HS-27A (cell line): ENCODE results near the gene MAN2A2.
"Not testable (repeated sequence)": the region's sequence is repeated elsewhere in the genome, so short reads cannot be mapped to it uniquely, and the experiment has no call there.

Source experiments
- DNase-seq: peaks from one replicate; pipeline ENCODE4 v3.0.0-alpha.2; 2012; ENCODE audit warnings: low read depth, missing footprints

The MAN2A2 gene

DNA sequence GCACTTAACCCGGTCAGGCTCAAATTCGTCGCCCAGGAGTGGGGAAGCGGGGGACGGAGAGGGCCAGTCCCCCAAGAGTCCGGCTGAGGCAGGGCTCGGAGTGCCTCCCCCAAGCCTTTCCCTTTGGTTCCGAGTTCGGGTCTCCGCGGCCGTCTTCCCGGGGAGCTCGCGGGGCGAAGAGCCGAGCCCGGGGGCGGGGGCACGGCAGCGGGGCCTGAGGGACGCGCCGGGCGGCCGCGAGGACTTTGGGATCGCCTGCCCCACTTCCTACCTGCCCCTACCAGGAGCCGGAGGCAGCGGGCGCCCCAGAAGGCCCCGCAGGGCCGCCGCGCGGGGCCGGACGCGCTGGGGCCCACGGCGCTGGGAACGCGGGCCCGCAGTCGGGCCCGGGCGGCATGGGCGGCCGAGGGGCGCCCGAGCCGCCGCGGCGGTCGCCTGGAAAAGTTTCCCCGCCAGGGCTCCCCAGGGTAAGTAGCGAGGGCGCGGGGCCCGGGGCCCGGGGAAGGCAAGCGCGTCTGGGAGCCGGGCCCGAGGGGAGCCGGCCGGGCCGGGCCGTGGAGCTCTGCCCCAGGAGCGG, 31.9 kb upstream of the MAN2A2 start:
- DNase-seq = no peak

GRCh38 chr15:90871716-90872485, 31.2 kb upstream of the MAN2A2 start:
- no peak for DNase-seq

DNA sequence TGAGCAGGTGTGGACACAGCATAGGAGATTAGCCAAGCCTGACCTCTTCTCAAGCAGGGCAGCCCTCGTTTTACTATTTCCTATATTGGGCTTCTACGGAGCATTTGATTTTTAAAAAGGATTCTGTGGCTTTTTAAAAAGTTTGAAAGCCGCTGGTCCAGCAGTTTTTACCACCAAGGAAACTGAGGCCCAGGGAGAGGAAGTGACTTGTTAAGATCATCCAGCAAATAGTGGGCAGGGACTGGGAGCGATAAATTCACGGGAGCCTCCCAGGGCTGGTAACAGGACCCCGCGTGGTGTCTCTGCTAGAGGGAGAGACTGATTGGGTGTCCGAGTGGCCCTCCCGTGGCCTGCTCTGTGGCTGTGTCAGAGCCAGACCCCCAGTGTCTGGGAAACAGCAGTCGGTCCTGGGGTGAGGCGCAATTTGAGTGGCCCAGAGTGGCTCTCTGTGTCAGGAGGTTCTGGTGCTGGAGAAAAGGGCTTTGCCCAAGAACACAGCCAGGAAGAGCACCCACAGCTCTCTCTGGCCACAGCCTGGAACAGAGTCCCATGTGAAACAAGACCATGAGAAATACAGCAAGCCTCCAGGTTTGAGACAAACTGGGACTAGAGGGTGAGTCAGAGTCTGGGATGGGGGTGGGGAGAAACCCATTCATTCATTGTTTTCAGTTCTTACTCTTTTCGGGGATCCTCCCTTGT, 30.5 kb upstream of the MAN2A2 start:
- no peak for DNase-seq

GRCh38 chr15:90873488-90873997, 29.6 kb upstream of the MAN2A2 start:
- DNase-seq = no peak

- DNase-seq = no peak
These were observed 29.0 kb upstream of the MAN2A2 start for GRCh38 chr15:90873998-90874605.

- DNase-seq = not testable (repeated sequence)
These were observed 28.1 kb upstream of the MAN2A2 start for GRCh38 chr15:90874986-90875385.

DNA sequence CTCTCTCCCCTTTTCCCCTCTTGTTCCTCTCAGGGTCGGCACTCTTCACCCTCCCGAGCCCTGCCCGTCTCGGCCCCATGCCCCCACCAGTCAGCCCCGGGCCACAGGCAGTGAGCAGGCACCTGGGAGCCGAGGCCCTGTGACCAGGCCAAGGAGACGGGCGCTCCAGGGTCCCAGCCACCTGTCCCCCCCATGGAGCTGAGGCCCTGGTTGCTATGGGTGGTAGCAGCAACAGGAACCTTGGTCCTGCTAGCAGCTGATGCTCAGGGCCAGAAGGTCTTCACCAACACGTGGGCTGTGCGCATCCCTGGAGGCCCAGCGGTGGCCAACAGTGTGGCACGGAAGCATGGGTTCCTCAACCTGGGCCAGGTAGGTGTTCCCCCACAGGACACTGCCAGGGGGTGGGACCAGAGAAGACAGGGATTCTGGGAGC, 27.5 kb upstream of the MAN2A2 start:
- DNase-seq = no peak

DNA sequence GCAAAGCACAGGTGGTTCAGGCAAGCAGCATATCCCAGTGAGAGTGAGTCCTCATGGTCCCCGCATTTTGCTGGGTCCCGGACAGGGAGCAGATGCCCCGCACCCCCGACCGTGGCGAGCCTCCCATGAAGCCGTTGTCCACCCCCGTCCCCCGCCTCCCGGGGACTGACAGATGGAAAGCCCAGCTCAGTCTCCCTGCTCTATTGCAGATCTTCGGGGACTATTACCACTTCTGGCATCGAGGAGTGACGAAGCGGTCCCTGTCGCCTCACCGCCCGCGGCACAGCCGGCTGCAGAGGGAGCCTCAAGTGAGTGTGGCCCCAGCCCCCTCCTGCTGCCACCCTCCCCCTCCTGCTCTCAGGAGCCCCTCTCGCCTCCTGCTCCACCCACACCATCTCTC, 27.1 kb upstream of the MAN2A2 start:
- DNase-seq = no peak

DNA sequence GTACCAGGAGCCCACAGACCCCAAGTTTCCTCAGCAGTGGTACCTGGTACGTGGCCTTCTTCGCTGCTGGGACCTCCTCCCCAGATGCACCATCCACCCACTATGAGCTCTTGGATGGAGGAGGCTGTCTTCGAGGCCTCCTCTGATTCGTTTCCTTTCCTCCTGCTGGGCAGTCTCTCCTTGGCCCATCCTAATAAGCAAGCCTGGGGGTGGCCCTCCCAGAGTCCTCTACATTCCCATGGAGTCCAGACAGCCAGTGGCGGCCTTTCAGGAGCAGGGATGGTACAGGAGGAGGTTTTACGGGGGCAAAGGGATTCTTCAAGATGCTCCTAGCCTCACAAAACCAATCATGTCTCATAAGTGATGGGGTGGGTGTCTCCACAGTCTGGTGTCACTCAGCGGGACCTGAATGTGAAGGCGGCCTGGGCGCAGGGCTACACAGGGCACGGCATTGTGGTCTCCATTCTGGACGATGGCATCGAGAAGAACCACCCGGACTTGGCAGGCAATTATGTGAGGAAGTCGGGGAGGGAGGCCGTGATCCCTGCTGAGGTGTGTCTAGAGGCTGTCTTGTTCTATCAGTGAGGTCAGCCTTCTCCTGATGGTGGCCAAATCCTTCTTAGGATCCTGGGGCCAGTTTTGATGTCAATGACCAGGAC, 26.5 kb upstream of the MAN2A2 start:
- DNase-seq = no peak

DNA sequence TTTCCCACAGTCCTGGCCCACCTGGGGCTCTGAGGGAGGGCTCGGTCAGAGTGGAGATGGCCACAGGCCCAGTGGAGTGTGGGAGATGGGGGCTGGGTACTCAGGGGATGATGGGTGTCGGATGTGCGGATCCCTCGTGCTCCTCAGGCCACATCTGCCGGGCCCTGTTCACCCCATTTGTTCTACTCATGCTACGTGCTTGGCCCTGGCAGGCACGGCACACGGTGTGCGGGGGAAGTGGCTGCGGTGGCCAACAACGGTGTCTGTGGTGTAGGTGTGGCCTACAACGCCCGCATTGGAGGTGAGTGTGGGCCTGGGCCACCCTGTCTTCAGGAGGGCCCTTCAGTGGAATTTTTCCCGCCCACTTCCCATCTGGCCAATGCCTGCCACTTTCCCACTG, 25.8 kb upstream of the MAN2A2 start:
- no peak for DNase-seq

DNA sequence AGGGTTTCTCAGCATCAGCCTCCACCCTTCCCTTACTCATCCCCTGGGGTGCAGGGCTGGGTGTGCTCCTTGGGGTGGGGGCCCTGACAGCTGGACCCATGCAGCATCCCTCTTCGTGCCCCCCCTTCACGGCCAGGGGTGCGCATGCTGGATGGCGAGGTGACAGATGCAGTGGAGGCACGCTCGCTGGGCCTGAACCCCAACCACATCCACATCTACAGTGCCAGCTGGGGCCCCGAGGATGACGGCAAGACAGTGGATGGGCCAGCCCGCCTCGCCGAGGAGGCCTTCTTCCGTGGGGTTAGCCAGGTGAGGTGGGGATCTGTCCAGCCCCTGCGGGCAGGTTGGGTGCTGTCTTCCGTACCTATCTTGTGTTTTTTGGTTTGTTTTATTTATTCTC, 25.1 kb upstream of the MAN2A2 start:
- DNase-seq = no peak

DNA sequence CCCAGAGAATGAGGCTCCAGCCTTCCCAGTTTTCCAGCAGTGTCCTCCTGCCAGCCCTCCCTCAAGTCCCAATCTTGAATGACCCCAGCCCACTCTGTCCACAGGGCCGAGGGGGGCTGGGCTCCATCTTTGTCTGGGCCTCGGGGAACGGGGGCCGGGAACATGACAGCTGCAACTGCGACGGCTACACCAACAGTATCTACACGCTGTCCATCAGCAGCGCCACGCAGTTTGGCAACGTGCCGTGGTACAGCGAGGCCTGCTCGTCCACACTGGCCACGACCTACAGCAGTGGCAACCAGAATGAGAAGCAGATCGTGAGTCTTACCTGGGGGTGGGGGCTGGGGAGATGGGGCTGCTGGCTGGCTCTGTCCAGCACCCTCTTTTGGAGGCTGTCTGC, 24.4 kb upstream of the MAN2A2 start:
- no peak for DNase-seq

- DNase-seq = no peak
These were observed 23.3 kb upstream of the MAN2A2 start for GRCh38 chr15:90879730-90880366.

DNA sequence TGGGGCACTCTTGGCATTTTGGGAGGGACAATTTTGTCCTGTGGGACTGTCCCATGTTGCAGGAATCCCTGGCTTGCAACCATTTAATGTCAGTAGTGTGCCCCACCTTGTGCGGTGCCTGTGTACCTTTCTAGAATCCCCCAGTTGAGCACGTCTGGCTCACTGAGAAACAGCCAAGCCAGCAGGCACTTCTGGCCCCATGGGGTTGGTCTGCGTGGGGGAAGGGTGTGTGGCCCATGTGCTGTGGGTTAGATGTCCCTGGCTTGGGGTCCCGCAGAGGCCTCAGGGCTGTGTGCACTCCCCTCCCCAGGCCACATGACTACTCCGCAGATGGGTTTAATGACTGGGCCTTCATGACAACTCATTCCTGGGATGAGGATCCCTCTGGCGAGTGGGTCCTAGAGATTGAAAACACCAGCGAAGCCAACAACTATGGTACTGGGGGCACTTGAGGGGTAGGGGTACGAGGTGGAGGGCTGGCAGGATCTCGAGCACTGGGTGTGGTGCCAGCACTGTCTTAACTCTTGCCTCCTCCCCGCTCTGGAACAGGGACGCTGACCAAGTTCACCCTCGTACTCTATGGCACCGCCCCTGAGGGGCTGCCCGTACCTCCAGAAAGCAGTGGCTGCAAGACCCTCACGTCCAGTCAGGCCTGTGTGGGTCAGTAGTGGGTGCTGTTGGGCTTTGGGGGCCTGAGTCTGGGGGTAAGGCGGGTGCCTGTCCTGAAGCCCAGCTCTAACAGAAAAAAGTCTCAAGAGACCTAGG, 22.5 kb upstream of the MAN2A2 start:
- no peak for DNase-seq

- no peak for DNase-seq
These were observed 21.7 kb upstream of the MAN2A2 start for GRCh38 chr15:90881181-90881977.

DNA sequence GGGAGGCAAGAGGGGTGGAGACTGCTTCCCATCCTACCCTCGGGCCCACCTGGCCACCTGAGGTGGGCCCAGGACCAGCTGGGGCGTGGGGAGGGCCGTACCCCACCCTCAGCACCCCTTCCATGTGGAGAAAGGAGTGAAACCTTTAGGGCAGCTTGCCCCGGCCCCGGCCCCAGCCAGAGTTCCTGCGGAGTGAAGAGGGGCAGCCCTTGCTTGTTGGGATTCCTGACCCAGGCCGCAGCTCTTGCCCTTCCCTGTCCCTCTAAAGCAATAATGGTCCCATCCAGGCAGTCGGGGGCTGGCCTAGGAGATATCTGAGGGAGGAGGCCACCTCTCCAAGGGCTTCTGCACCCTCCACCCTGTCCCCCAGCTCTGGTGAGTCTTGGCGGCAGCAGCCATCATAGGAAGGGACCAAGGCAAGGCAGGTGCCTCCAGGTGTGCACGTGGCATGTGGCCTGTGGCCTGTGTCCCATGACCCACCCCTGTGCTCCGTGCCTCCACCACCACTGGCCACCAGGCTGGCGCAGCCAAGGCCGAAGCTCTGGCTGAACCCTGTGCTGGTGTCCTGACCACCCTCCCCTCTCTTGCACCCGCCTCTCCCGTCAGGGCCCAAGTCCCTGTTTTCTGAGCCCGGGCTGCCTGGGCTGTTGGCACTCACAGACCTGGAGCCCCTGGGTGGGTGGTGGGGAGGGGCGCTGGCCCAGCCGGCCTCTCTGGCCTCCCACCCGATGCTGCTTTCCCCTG, 21.0 kb upstream of the MAN2A2 start:
- no peak for DNase-seq

DNA sequence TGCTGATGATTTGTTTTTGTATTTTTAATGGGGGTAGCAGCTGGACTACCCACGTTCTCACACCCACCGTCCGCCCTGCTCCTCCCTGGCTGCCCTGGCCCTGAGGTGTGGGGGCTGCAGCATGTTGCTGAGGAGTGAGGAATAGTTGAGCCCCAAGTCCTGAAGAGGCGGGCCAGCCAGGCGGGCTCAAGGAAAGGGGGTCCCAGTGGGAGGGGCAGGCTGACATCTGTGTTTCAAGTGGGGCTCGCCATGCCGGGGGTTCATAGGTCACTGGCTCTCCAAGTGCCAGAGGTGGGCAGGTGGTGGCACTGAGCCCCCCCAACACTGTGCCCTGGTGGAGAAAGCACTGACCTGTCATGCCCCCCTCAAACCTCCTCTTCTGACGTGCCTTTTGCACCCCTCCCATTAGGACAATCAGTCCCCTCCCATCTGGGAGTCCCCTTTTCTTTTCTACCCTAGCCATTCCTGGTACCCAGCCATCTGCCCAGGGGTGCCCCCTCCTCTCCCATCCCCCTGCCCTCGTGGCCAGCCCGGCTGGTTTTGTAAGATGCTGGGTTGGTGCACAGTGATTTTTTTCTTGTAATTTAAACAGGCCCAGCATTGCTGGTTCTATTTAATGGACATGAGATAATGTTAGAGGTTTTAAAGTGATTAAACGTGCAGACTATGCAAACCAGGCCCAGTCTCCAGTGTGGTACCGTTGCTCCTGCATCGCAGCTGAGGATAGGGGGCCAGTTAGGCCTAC, 20.1 kb upstream of the MAN2A2 start:
- DNase-seq = no peak

DNA sequence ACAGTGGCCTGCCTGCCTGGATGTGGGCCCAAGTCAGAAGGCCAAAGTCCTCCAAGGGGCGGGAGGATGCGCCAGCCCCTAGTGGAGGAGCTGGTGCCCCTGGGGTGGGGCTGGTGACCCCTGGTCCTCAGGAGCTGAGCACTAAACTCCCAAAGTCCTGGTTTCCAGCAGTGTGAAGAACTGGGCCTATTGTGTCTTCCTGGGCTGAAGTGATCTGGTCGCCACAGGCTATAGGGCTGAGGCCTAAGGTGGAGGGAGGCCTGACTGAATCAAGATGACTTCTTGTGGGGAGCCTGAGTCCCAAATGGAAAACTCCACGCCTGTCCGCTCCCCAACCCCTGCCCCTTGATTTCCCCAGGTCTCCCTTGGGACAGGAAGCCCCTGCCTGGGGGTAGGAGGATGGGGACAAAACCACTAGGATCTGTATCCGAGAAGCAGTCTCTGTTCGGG, 19.6 kb upstream of the MAN2A2 start:
- DNase-seq = no peak
